GM19395 (cell line): ENCODE measurements around the gene RGS19.

ENCODE experiments used
- ATAC-seq: cut with Tn5 transposase; IDR thresholded peaks from one replicate; pipeline ENCODE4 v1.9.1; 2021; ENCODE audit warnings: mild to moderate bottlenecking, moderate library complexity; ENCODE audit not compliant: unreplicated experiment

Gene RGS19

GRCh38 chr20:64108731-64109681, 29.7 kb upstream of the RGS19 start:
- ATAC-seq: no peak

- ATAC-seq: no peak
Measured at GRCh38 chr20:64107736-64108457, 28.6 kb upstream of the RGS19 start.

GRCh38 chr20:64106981-64107735, 27.8 kb upstream of the RGS19 start, which contains the start of gene NPBWR2:
Gene NPBWR2 (minus strand): TSS chr20:64107565. CDS start chr20:64106831, 734 bp downstream.
- ATAC-seq: no peak

GRCh38 chr20:64106435-64106961, 27.2 kb upstream of the RGS19 start:
- no peak for ATAC-seq

- ATAC-seq: no peak
Measured at GRCh38 chr20:64105846-64106434, 26.6 kb upstream of the RGS19 start.

GRCh38 chr20:64104667-64105451, 25.5 kb upstream of the RGS19 start:
- no peak for ATAC-seq

- no peak for ATAC-seq
Measured at GRCh38 chr20:64103871-64104666, 24.8 kb upstream of the RGS19 start.

GRCh38 chr20:64102647-64103354, 23.5 kb upstream of the RGS19 start:
- ATAC-seq: no peak

- no peak for ATAC-seq
Measured at GRCh38 chr20:64101731-64102621, 22.7 kb upstream of the RGS19 start.

- no peak for ATAC-seq
Measured at GRCh38 chr20:64100946-64101688, 21.8 kb upstream of the RGS19 start.

GRCh38 chr20:64100566-64100888, 21.2 kb upstream of the RGS19 start:
- ATAC-seq: no peak

GRCh38 chr20:64099880-64100565, 20.7 kb upstream of the RGS19 start:
- no peak for ATAC-seq

- ATAC-seq: no peak
Measured at GRCh38 chr20:64099086-64099786, 19.9 kb upstream of the RGS19 start.

- no peak for ATAC-seq
Measured at GRCh38 chr20:64098471-64099013, 19.2 kb upstream of the RGS19 start.

- no peak for ATAC-seq
Measured at GRCh38 chr20:64096535-64096934, 17.2 kb upstream of the RGS19 start.
